Stimulated activated naive B cell treated with anti-CD40 and anti-IgM and Interleukin-4, amounts not matched to agents 10 μg/mL and 1 μg/mL and 100 μg/mL, for 72 hours (primary cell): ENCODE results near the gene ITGB3.

Experiments used
- ATAC-seq, 2 donors: fragments of 150-1000 bp; cut with Tn5 transposase; replicated peaks; 2 replicates each; pipeline ENCODE4 v1.10.0; 2021; ENCODE audit warnings: moderate library complexity in 1 of 2
- DNase-seq: peaks from one replicate; pipeline ENCODE4 v3.0.0; 2021
- H3K27ac Mint-ChIP-seq: one replicate; pipeline ENCODE4 v1.8.0; 2022; ENCODE audit warnings: mild to moderate bottlenecking, mixed read lengths
- H3K27me3 Mint-ChIP-seq, 2 donors: one replicate each; pipeline ENCODE4 v1.8.0; 2022; ENCODE audit warnings: mixed read lengths in 2 of 2
- H3K36me3 Mint-ChIP-seq, 2 donors: one replicate each; pipeline ENCODE4 v1.8.0; 2022; ENCODE audit warnings: mixed read lengths in 2 of 2, mild to moderate bottlenecking in 1 of 2
- H3K4me1 Mint-ChIP-seq, 2 donors: one replicate each; pipeline ENCODE4 v1.8.0; 2022; ENCODE audit warnings: mixed read lengths in 2 of 2, mild to moderate bottlenecking in 1 of 2
- H3K4me3 Mint-ChIP-seq, 2 donors: one replicate each; pipeline ENCODE4 v1.8.0; 2022; ENCODE audit warnings: mild to moderate bottlenecking in 2 of 2, mixed read lengths in 2 of 2, moderate library complexity in 1 of 2
- H3K9me3 Mint-ChIP-seq, 2 donors: one replicate each; pipeline ENCODE4 v1.8.0; 2022; ENCODE audit warnings: mixed read lengths in 2 of 2, mild to moderate bottlenecking in 1 of 2

Gene ITGB3

DNA sequence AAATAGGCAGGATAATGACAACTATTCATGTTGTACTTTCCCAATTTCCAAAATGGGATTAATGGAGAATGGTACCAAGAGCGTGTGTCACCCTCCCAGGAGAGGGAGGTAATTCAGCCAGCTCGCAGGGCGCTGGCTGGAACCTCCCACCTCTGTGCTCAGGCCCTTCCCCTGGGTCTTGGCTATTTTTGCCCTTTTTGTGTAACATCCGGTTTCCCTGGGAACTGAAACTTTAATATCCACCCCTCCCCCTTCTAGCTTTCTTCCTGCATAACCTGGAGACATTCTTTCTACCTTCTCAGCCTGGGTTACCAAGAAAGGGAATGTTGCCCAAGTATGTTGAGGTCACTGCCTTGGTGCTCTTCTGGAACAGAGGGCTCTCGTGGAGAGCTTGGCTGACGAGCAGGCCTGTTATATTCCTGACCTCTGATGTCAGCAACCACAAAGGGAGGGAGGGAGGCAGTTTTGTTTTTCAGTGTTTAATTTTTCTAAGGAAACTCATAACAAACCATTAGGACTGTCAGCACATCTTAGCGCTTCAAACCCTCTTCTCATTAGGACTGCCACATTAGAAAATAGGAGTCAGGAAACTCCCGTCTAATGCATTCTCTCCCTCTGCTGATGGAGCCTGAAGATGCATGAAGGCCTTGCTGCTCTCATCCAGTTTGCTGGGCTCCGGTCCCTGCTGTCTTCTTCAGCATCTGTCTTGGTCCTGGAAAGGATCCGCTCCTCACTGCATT lies 25.6 kb downstream of the ITGB3 start:
- Mint-ChIP-seq H3K9me3 (peaks cover 3 to 4% of the 10 kb centered on the region in 2 donors), H3K4me1 (peaks cover 72 to 95% of the 10 kb centered on the region in 2 donors), H3K27ac (peak overlapping the region; percentile 94), H3K27me3 (no peaks in the 10 kb centered on the region), H3K4me3 (peak overlapping the region; percentile 64 to 72), H3K36me3 (peaks cover 28 to 49% of the 10 kb centered on the region in 2 donors)
- DNase-seq (peak; percentile 69), ATAC-seq (peak; percentile 88 to 90)

DNA sequence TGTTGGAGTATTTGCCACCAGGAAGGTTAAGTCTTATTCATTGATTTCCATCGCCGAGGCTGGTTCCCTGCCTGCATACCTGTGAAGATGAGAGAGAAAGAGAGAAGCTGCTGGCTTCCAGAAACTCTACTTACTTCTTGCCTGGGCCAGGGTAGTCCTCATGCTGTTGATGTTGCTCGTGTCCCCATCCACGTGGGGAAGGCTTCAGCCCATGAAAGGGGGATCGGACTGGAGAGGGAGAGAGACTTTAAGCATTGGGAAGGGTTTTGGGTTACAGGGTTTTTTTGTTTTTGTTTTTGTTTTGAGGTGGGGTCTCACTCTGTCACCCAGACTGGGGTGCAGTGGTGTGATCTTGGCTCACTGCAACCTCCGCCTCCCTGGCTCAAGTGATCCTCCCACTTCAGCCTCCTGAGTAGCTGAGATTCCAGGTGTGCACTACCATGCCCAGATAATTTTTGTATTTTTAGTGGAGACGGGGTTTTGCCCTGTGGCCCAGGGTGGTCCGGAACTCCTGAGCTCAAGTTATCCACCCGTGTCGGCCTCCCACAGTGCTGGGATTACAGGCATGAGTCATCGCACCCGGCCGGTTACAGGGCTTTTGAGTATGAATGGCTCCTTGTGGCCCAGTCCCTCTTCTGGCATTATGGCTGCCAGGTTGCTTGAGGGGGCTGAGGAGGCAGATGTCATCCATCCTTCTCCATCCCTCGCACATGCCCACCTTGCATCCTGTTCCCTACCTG lies 26.6 kb downstream of the ITGB3 start:
- H3K4me3 Mint-ChIP-seq: peak overlapping the region in 1 of 2 donors; percentile 43
- peaks cover 29 to 44% of the 10 kb centered on the region in 2 donors for H3K36me3 Mint-ChIP-seq
- H3K9me3 Mint-ChIP-seq: peaks cover 3 to 4% of the 10 kb centered on the region in 2 donors
- H3K27ac Mint-ChIP-seq: peak overlapping the region; percentile 83
- H3K4me1 Mint-ChIP-seq: peaks cover 68 to 95% of the 10 kb centered on the region in 2 donors
- no peaks in the 10 kb centered on the region for H3K27me3 Mint-ChIP-seq
- DNase-seq (no peak), ATAC-seq (no peak)

DNA sequence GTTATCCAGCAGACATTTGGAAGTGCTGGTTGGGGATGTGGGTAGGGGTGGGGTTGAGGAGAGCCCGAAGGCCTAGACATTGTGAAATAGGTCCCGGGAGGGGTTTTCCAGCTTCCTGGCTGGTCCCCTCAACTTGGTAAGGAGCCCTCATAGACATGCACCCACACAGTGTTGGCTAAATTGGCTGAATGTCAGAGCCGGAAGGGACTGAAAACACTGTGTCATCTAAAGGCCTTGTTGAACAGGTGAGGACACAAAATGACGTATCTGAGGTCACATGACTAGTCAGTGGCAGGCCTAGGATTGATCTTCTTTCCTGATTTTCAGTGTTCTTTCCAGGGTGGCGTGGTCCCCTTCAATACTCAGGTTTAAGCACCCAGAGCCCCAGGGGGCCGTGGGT lies 27.6 kb downstream of the ITGB3 start:
- Mint-ChIP-seq H3K27me3 (no peaks in the 10 kb centered on the region), H3K4me3 (no peak overlapping the region), H3K9me3 (peaks cover 3% of the 10 kb centered on the region in 2 donors), H3K36me3 (peaks cover 27 to 45% of the 10 kb centered on the region in 2 donors), H3K4me1 (peaks cover 67 to 93% of the 10 kb centered on the region in 2 donors), H3K27ac (peak overlapping the region; percentile 84)
- no peak for DNase-seq
- ATAC-seq: no peak

DNA sequence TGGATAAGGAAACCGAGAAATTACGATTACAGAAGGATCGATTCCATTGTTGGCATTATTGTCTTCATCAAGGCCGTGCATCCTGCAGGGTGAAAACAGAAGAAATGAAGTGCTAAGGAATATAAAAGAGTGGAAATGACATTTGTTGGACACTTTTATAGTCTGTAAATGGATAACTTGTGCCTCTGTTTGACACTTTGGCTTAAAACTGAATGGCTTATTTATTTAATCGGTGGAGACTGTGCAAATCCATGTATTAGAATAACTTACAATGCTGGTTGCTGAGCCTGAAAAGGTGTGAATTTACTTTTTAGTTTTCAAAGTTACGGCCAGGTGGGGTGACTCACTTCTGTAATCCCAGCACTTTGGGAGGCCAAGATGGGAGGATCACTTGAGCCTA lies 31.4 kb downstream of the ITGB3 start:
- ATAC-seq: no peak
- DNase-seq: no peak
- peaks cover 36 to 53% of the 10 kb centered on the region in 2 donors for H3K36me3 Mint-ChIP-seq
- H3K4me3 Mint-ChIP-seq: no peak overlapping the region
- H3K27me3 Mint-ChIP-seq: no peaks in the 10 kb centered on the region
- peaks cover 0 to 1% of the 10 kb centered on the region in 2 donors for H3K9me3 Mint-ChIP-seq
- H3K27ac Mint-ChIP-seq: peak overlapping the region; percentile 82
- peaks cover 64 to 90% of the 10 kb centered on the region in 2 donors for H3K4me1 Mint-ChIP-seq

DNA sequence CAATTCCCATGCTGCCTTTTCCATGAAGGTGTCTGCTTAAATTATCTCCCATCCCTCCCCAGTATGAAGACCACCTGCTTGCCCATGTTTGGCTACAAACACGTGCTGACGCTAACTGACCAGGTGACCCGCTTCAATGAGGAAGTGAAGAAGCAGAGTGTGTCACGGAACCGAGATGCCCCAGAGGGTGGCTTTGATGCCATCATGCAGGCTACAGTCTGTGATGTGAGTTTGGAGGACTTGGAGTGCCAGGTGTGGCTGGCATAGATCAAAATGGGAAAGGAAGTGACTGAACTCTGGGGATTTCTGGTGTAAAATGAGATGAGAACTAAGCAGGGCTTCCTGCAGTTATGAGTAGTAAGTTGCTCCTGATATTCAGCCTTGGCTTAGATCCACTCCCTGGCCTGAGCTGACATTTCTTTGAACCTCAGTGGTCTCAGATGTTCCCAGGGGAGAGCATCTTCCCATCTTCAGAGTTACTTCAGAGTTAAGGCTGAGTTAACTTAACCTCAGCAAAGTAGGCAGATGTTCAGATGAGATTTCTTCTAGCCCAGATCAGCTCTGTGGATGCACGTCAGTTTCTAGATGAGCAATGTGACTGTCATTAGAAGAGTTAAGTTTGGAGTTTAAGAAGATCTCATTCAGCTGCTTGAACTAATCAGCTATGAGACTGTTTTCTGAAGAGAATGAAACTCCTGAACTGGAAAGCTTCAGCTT lies 32.7 kb downstream of the ITGB3 start:
- DNase-seq (peak; percentile 88), ATAC-seq (peak; percentile 91 to 92)
- Mint-ChIP-seq H3K4me1 (peaks cover 57 to 81% of the 10 kb centered on the region in 2 donors), H3K27ac (peak overlapping the region; percentile 96), H3K9me3 (peaks cover 0 to 1% of the 10 kb centered on the region in 2 donors), H3K36me3 (peaks cover 39 to 61% of the 10 kb centered on the region in 2 donors), H3K27me3 (no peaks in the 10 kb centered on the region), H3K4me3 (peak overlapping the region; percentile 17 to 53)

DNA sequence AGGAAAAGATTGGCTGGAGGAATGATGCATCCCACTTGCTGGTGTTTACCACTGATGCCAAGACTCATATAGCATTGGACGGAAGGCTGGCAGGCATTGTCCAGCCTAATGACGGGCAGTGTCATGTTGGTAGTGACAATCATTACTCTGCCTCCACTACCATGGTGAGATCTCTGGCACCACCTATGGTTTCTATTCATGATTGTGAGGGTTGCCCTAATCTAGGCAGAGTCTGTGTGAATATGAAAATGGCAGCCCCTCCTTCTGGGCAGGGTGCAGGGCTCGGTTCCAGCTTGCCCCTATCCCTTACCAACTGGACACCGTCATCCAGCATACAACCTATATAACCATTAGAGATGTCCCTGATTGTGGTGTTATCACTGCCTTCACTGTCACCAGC lies 33.4 kb downstream of the ITGB3 start:
- peaks cover 54 to 76% of the 10 kb centered on the region in 2 donors for H3K4me1 Mint-ChIP-seq
- peaks cover 43 to 64% of the 10 kb centered on the region in 2 donors for H3K36me3 Mint-ChIP-seq
- peak overlapping the region in 1 of 2 donors; percentile 53 for H3K4me3 Mint-ChIP-seq
- H3K9me3 Mint-ChIP-seq: peaks cover 0 to 1% of the 10 kb centered on the region in 2 donors
- peak overlapping the region; percentile 96 for H3K27ac Mint-ChIP-seq
- no peaks in the 10 kb centered on the region for H3K27me3 Mint-ChIP-seq
- no peak for DNase-seq
- no peak for ATAC-seq

DNA sequence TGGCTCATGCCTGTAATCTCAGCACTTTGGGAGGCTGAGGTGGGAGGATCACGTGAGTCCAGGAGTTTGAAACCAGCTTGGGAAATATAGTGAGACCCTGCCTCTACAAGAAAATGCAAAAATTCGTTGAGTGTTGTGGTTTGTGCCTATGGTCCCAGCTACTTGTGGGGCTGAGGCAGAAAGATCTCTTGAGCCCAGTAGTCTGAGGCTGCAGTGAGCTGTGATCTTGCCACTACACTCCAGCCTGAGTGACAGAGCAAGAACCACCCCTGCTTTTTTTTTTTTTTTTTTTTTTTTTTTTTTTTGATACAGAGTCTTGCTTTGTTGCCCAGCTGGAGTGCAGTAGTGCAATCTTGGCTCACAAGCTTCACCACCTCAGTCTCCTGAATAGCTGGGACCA lies 34.0 kb downstream of the ITGB3 start:
- peaks cover 0 to 1% of the 10 kb centered on the region in 2 donors for H3K9me3 Mint-ChIP-seq
- peaks cover 49 to 66% of the 10 kb centered on the region in 2 donors for H3K36me3 Mint-ChIP-seq
- ATAC-seq (no peak), DNase-seq (no peak)
- peak overlapping the region; percentile 96 for H3K27ac Mint-ChIP-seq
- peaks cover 51 to 77% of the 10 kb centered on the region in 2 donors for H3K4me1 Mint-ChIP-seq
- H3K27me3 Mint-ChIP-seq: no peaks in the 10 kb centered on the region
- H3K4me3 Mint-ChIP-seq: peak overlapping the region in 1 of 2 donors; percentile 4

DNA sequence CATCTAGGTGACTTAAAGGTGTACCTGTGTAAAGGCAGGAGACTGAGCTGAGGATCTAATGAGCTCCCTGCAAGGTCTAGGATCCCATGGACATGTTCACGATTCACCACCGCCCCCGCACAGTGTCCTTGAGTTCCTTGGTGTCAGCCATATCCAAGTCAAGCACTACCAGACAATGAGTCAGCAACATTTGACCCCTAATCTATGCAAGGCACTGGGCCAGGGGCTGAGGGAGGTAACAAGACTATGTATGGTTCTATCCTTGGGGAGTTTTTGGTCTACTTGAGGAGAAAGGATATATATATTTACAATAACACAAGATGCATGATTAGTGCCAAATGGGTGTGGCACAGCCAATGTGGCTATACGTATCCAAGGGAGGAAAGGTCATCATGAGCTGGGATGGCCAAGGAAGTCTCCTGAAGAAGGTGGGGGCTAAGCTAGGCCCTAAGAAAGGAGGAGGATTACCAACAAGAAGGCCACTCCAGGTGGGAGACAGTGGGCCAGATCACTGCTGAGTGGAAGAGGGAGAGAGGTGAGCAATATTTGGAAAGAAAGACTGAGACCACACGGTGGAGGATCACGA lies 35.0 kb downstream of the ITGB3 start:
- ATAC-seq (no peak), DNase-seq (no peak)
- H3K36me3 Mint-ChIP-seq: peaks cover 44 to 60% of the 10 kb centered on the region in 2 donors
- H3K27ac Mint-ChIP-seq: peak overlapping the region; percentile 84
- H3K27me3 Mint-ChIP-seq: no peaks in the 10 kb centered on the region
- H3K4me3 Mint-ChIP-seq: no peak overlapping the region
- peaks cover 52 to 74% of the 10 kb centered on the region in 2 donors for H3K4me1 Mint-ChIP-seq
- no peaks in the 10 kb centered on the region for H3K9me3 Mint-ChIP-seq

DNA sequence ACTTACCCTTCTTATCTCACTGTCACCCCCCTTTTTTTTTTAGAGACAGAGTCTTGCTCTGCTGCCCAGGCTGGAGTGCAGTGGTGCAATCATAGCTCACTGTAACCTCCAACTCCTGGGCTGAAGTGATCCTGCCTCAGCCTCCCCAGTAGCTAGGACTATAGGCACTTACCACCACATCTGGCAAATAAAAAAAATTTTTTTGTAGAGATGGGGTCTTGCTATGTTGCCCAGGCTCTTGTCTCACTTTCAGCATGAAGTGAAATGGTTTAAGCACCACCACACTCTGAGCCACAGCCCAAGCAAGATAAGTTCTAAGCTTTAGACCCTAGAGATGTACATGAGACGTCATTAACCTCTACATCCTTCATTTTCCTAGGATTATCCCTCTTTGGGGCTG lies 35.7 kb downstream of the ITGB3 start:
- peaks cover 43 to 55% of the 10 kb centered on the region in 2 donors for H3K36me3 Mint-ChIP-seq
- peak overlapping the region; percentile 84 for H3K27ac Mint-ChIP-seq
- no peak for DNase-seq
- peaks cover 54 to 74% of the 10 kb centered on the region in 2 donors for H3K4me1 Mint-ChIP-seq
- no peaks in the 10 kb centered on the region for H3K9me3 Mint-ChIP-seq
- no peaks in the 10 kb centered on the region for H3K27me3 Mint-ChIP-seq
- no peak overlapping the region for H3K4me3 Mint-ChIP-seq
- ATAC-seq: no peak

DNA sequence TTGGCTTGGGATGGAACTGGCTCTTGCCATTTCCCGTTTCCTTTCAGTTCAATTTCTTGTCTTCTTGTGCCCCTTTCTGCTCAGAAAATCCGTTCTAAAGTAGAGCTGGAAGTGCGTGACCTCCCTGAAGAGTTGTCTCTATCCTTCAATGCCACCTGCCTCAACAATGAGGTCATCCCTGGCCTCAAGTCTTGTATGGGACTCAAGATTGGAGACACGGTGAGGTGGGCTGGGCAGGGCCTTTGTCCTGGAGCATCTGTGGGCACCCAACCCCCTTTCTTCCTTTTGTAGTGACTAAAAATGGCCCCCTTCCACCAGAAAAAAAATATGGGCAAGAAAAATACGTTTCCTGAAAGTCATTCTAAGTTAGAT lies 37.2 kb downstream of the ITGB3 start:
- no peak overlapping the region for H3K4me3 Mint-ChIP-seq
- no peak for ATAC-seq
- H3K4me1 Mint-ChIP-seq: peaks cover 55 to 74% of the 10 kb centered on the region in 2 donors
- H3K27me3 Mint-ChIP-seq: no peaks in the 10 kb centered on the region
- no peak for DNase-seq
- no peak overlapping the region for H3K27ac Mint-ChIP-seq
- H3K9me3 Mint-ChIP-seq: no peaks in the 10 kb centered on the region
- H3K36me3 Mint-ChIP-seq: peaks cover 42 to 62% of the 10 kb centered on the region in 2 donors

DNA sequence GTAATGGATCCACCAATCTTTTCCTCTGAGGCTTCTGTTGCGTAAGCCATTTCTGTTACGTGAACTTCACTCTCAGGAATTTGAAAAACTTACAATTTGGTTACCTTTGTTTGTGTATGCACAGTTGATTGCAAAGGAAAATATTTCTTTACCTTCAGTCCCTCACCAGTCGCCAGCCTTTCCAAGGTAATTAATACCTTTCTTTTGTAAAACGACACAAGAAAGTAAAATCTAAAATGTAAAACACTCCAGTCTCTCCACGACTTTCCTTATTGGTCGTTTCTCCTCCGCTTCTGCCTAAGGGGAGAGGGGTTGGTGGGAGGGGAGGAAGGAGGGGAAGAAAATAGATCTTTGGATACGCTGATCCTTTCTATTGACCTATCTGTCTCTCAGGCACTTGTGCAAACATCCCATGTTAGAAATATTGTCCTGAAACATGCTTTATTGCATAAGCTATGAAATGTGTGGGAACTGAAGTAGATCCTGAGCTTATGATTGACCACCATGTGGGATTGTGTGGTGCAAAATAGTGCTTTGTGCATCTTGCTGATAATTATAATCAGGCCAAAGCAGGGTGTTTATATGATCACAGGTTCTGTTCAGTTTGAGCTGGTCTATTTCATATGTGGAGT lies 37.7 kb downstream of the ITGB3 start:
- peak overlapping the region; percentile 81 for H3K27ac Mint-ChIP-seq
- peaks cover 50 to 74% of the 10 kb centered on the region in 2 donors for H3K4me1 Mint-ChIP-seq
- peaks cover 46 to 63% of the 10 kb centered on the region in 2 donors for H3K36me3 Mint-ChIP-seq
- H3K9me3 Mint-ChIP-seq: no peaks in the 10 kb centered on the region
- no peak overlapping the region for H3K4me3 Mint-ChIP-seq
- ATAC-seq (no peak), DNase-seq (no peak)
- no peaks in the 10 kb centered on the region for H3K27me3 Mint-ChIP-seq

DNA sequence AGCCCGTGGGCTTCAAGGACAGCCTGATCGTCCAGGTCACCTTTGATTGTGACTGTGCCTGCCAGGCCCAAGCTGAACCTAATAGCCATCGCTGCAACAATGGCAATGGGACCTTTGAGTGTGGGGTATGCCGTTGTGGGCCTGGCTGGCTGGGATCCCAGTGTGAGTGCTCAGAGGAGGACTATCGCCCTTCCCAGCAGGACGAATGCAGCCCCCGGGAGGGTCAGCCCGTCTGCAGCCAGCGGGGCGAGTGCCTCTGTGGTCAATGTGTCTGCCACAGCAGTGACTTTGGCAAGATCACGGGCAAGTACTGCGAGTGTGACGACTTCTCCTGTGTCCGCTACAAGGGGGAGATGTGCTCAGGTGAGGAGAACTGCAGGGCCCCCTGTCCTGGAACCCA lies 38.6 kb downstream of the ITGB3 start:
- DNase-seq (no peak), ATAC-seq (no peak)
- H3K9me3 Mint-ChIP-seq: no peaks in the 10 kb centered on the region
- H3K27ac Mint-ChIP-seq: no peak overlapping the region
- H3K36me3 Mint-ChIP-seq: peaks cover 51 to 72% of the 10 kb centered on the region in 2 donors
- H3K27me3 Mint-ChIP-seq: no peaks in the 10 kb centered on the region
- peaks cover 42 to 73% of the 10 kb centered on the region in 2 donors for H3K4me1 Mint-ChIP-seq
- no peak overlapping the region for H3K4me3 Mint-ChIP-seq

DNA sequence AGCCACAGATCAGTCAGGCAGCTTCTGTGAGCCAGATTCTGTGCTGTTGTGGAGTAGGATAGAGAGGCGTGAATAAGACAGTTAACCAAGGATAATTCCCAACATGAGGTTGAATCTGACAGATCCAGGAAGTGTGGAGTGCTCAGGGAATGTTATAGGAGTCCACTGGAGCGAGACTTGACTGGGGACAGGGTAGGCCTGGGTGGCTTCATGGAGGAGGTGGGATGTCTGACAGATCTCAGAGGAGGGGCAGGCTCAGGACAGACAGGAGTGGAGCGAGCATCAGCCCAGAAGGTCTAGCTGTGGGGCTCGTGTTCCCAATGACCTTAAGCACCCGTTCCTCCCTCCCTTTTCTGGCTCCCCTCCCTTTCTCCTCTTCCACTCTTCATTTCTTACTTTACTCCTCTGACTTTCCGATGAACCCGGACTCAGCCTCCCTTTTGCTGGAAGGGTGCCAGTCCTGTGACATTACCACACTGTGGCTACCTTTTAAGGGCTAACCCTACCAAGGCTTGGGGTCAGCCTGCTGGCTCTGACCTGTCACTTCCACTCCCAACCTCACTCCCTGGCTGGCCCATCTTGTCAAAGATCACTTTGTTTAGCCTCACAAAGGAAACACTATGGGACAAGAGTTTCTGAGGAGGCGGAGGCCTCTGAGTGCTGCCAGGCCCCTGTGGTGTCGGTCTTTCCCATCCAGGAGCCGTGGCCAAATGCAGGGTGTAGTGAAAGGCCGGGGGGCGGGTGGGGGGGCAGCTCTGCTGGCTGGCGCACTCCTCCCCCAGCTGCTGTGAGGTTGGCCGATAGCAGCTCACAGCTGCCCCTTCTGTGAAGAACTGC lies 41.6 kb downstream of the ITGB3 start:
- Mint-ChIP-seq H3K27me3 (no peaks in the 10 kb centered on the region), H3K27ac (peak overlapping the region; percentile 85), H3K9me3 (no peaks in the 10 kb centered on the region), H3K4me3 (peak overlapping the region; percentile 44 to 67), H3K36me3 (peaks cover 50 to 71% of the 10 kb centered on the region in 2 donors), H3K4me1 (peaks cover 25 to 58% of the 10 kb centered on the region in 2 donors)
- no peak for DNase-seq
- ATAC-seq: no peak
